Activated effector memory CD4-positive, alpha-beta T cell treated with anti-CD3 and anti-CD28 coated beads, Interleukin-2, amount 50 U/mL, for 16 hours (primary cell): Measurements from ENCODE around the gene NMS.

Experiments used
- DNase-seq: peaks from one replicate; pipeline ENCODE4 v3.0.0-alpha.2; 2020

NMS gene

DNA sequence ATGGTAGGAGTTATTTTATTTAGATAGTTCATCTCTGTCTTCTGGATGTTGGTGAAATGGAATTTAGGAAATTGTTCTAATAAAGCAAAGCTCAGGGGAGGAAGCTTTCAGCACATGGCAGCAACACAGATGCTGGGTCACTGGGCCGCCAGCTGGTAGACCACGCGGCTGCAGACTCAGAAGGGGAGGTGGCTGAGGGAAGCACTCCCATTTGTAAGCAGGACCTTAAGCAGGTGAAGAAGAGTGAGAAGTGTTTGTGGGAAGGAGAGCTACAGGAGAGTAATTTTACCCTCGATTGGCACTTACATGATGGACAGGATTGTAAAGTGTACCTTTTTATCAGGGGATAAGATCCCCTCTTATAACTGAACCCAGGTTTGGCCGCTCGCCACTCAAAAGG is 24.4 kb downstream of the NMS start:
- DNase-seq: no peak

DNA sequence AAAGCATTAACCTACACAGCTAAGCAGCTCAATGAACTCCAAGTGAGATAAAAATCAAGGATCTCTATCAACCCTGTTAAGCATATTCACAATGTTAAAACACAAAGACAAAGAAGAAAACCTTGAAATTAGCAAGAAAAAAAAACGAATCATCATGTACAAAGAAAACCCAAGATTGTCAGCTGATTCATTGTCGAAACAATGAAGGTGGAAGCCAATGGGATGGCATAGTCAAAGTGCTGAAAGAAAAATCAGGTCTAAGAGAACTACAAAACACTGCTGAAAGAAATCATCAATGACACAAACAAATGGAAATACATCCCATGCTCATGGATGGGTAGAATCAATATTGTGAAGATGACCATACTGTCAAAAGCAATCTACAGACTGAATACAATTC is 32.5 kb downstream of the NMS start:
- DNase-seq: no peak

DNA sequence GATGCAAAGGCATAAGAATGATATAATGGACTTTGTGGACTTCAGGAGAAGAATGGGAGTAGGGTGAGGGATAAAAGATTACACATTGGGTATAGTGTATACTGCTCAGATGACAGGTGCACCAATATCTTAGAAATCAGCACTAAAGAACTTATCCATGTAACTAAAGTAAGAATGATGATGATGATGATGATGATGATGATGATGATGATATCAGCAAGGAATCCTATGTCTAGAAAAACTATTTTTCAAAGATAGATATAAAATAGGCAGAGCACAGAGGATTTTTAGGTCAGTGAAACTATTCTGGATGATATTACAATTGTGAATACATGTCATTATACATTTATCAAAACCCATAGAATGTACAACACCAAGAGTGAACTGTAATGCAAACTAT is 34.3 kb downstream of the NMS start:
- DNase-seq: no peak

DNA sequence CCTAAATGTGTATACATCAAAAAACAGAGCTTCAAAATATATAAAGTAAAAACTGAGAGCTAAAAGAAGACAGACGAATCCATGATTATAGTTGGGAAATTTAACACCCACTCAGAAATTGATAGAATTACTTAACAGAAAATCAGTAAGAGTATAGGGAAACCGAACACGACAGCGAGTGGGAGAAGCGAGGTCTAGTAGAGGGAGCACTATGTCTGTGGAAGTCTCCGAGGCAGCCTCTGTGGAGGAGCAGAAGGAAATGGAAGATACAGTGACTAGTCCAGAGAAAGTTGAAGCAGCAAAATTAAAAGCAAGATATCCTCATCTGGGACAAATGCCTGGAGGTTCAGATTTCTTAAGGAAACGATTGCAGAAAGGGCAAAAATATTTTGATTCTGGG is 38.8 kb downstream of the NMS start:
- no peak for DNase-seq

DNA sequence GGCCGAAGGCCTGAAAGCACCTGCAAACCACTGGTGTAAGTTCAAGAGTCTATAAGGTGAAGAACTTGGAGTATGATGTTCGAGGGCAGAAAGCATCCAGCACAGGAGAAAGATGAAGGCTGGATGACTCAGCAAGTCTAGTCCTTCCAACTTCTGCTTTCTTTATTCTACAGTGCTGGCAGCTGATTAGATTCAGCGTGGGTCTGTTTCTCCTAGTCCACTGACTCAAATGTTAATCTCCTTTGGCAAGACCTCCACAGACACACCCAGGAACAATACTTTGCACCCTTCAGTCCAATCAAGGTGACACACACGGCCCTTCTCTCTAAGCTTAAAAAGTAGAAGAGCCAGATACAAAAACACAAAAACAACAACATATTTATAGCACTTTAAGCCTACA is 43.4 kb downstream of the NMS start:
- DNase-seq: no peak

DNA sequence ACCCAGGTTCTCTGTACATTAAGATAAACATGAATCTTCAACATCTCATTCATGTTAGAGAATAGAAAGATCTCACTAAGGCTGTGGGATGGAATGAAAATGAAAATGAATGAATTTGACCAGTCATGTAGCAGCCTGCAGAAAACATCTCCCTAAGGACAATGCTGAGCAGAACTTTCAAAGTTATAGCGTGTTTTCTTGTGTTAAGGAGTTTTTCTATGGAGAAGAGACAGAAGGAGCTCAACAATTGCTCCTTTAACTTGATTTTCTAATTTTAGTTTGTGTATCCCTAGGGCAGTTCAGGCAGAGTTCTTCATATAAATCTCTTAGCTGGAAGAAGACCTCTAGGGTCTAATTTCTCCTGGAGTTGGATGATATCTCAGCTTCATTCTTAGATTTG is 47.3 kb downstream of the NMS start:
- no peak for DNase-seq

DNA sequence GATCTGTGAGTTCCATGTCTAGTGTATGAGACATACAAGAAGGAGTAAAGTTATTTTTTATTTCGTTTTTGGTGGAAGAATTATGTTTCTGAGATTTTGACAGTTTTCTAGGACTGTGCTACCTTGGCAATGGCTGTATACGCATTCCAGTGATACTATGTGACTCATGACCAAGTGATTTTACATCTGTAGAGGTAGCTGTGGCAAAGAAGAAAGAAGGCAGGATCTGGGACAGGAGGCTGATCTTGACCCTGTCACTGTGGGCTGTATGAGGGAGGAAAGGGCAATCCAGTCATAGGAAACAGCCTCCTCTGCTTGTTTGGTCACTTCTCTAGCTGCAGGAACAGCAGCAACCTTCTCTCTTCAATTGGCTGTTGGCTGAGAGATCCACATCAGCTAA is 48.5 kb downstream of the NMS start:
- DNase-seq: no peak

DNA sequence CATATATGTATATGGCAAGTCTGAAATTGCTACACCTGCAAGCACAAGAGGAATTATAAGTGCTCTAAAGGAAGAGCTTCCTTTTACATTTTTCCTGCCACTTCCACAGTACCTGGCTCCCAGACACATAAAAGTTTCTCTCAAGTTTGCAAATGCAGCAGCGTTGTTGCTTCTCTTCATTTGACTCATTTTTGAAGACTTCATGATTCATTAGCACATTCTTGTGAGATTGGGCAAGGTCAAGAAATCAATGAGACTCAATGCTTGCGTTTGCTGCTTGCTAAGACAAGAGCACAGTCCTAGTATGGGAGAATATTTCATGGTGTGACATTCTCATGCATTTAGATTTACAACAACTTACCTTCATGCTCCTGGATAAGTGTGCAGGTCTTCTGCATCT is 49.9 kb downstream of the NMS start:
- DNase-seq: no peak

DNA sequence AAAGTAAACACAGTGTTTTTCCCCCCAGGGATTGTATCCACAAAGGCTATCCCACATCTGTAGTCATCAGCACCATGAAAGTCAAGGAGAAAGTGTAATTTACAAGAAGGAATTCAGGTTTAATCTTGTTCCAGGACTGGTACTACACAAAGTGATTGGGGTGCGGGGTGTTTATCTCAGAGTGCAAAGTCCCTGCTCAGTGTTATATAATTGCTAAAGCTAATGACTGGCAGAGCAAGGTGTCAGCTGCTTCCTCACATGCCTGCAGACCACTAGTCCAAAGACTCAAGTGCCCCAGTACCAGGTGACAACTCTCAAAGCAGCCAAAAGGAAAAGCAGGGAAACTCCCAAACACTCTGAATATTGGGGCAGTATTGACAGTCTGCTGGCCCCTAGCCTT is 52.1 kb downstream of the NMS start:
- DNase-seq: no peak

DNA sequence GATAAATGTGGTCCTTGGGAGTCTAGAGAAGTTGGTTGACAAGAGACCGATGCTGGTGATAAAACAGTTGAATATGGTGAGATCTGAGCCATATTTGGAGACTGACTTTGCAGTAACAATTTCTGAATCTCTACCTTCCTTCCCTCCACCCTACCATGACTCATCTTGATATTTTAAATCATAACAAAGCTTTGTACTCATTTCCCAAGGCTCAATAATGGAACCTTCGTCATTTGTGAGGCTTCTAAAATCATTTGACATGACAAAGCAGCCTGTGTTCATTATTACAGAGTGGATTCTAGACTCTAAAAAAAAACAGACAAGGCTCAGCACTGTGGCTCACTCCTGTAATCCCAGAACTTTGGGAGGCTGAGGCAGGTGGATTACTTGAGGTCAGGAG is 54.0 kb downstream of the NMS start:
- no peak for DNase-seq

DNA sequence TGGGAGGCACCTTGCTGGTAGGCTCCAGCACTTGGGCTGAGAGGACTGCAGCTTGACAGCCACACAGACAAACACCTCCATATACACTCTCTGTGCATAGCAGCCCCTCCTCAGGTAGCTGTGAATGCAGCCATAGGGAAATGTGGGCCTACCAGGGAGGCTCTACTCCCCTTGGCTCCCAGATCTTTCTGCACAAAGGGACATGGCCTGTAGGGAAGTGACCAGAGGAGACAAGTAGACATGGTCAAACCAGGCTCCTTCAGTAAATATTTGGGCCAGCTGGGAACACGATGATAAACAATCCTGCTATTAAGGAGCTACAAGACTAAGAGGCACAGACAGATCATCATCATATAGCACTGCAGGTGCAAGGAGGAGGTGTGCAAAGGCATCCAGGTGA is 56.6 kb downstream of the NMS start:
- no peak for DNase-seq

DNA sequence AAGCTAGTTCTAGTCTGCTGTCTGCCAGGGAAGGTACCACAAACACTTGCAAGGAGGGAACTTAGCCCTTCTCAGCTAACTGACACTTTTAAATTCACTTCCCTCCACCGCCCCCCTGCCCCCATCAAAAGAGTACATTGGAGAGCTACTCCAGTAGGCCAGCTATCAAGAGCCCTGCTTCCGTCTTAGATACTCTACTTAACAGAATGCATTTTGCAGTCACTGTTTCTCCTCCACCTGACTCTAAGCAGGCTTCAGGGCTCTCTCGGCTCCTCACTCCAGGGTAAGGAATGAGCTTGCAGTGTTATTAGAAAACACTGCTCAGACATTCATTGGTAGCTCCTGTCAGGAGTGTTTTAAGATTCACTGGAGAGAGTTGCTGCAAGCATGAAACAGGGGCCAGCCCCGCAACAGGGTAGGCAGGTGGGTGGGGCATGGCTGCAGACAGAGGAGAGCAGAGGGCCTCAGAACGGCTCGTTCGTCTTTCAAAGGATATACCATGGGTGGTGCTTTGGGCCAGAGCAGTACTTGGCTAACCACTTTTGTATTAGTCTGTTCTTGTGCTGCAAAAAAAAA is 57.2 kb downstream of the NMS start:
- DNase-seq: no peak

DNA sequence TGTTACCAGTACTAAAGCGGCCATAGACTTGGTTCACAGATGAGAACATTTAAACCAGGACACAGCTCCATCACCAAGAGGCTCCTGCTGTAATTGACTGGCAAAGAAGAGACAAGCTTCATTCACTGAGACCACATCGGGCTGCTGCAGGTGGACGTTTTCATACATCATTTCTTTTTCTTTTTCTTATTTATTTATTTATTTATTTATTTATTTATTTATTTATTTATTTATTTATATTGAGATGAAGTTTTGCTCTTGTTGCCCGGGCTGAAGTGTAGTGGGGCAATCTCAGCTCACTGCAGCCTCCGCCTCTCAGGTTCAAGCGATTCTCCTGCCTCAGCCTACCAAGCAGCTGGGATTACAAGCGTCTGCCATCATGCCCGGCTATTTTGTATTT is 58.9 kb downstream of the NMS start:
- DNase-seq: no peak

DNA sequence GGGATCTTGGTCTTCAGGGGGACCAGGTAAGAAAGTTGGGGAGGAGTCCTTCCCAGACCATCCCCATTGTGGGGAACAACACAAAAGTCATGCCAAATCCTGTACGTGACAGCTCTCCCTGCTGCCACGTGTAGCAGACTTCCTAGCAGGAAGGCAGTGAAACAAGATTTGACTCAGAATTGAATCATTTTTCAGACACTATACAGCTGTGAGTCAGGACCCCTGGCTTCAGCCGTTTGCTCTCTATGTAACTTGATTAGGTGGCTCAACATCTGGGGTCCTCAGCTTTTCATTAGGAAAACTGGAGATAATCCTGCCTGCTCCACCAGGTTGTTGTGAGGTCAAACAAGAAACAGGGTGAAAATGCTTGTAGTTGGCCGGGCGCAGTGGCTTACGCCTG is 59.6 kb downstream of the NMS start:
- no peak for DNase-seq
